Fibroblast of lung (primary cell): ENCODE measurements around the gene PKNOX2.

Source experiments
- CTCF ChIP-seq, 2 donors: IDR thresholded peaks in 1 of 2; conservative IDR thresholded peaks in 1 of 2; 1 replicate in 1 of 2; 2 replicates in 1 of 2; pipeline ENCODE4 v1.5.1; 2011 to 2012; ENCODE audit warnings: low read length in 2 of 2, control low read depth in 1 of 2, inconsistent platforms in 1 of 2, low read depth in 1 of 2, mild to moderate bottlenecking in 1 of 2
- EZH2 ChIP-seq: IDR thresholded peaks from 2 replicates; pipeline ENCODE4 v1.5.1; 2012; ENCODE audit warnings: low read length, control low read depth, mild to moderate bottlenecking; ENCODE audit errors: missing control alignments

GRCh38 chr11:125179895-125180294 is 15.3 kb downstream of the PKNOX2 start:
- no peak for TF ChIP-seq CTCF (conservative IDR thresholded peaks at IDR 0.05 in 1 of 2, IDR thresholded peaks at IDR 0.05 in 1 of 2; ENCODE audit: low read depth in 1 of 2, low read length in 2 of 2)
- no peak for TF ChIP-seq EZH2
